ENCODE measurements around the gene TRIP11.

DNA sequence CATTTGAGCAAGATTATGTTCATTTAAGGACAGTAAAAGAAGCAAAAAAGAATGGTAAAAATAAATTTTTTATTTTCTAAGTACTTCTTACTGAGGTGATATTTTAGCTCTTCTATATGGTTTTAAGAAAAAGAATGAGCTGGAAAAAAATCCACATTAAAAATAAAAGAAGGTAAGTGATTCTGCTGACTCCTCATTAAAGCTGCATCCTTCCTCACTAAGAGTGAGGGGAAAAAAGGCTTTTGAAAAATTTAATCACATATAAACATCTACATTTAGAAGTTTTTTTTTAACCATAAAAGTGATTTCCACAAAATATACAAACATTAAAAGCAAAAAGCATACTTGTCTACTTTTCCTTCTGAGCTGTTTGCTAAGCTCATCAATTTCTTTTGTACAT is 64.1 kb downstream of the TRIP11 start:
- TF ChIP-seq, protein P1, sequence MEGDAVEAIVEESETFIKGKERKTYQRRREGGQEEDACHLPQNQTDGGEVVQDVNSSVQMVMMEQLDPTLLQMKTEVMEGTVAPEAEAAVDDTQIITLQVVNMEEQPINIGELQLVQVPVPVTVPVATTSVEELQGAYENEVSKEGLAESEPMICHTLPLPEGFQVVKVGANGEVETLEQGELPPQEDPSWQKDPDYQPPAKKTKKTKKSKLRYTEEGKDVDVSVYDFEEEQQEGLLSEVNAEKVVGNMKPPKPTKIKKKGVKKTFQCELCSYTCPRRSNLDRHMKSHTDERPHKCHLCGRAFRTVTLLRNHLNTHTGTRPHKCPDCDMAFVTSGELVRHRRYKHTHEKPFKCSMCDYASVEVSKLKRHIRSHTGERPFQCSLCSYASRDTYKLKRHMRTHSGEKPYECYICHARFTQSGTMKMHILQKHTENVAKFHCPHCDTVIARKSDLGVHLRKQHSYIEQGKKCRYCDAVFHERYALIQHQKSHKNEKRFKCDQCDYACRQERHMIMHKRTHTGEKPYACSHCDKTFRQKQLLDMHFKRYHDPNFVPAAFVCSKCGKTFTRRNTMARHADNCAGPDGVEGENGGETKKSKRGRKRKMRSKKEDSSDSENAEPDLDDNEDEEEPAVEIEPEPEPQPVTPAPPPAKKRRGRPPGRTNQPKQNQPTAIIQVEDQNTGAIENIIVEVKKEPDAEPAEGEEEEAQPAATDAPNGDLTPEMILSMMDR (IDR thresholded peaks at IDR 0.05) = no peak
- TF ChIP-seq POLR2AphosphoS5 (IDR thresholded peaks at IDR 0.05) = no peak

Data from breast epithelium (tissue), 3 donors.